Activated T-cell treated with anti-CD3 and anti-CD28 coated beads for 24 hours (primary cell): ENCODE data around the gene TPSD1.
"Not testable (repeated sequence)": the region's sequence is repeated elsewhere in the genome, so short reads cannot be mapped to it uniquely, and the experiment has no call there.

Experiments used
- DNase-seq: peaks from one replicate; pipeline ENCODE4 v3.0.0-alpha.2; 2020; ENCODE audit warnings: low read depth

Gene TPSD1

GRCh38 chr16:1220841-1221627 lies 34.8 kb upstream of the TPSD1 start:
- DNase-seq, result no peak

GRCh38 chr16:1221628-1222552 lies 34.0 kb upstream of the TPSD1 start:
- DNase-seq, result no peak

DNA sequence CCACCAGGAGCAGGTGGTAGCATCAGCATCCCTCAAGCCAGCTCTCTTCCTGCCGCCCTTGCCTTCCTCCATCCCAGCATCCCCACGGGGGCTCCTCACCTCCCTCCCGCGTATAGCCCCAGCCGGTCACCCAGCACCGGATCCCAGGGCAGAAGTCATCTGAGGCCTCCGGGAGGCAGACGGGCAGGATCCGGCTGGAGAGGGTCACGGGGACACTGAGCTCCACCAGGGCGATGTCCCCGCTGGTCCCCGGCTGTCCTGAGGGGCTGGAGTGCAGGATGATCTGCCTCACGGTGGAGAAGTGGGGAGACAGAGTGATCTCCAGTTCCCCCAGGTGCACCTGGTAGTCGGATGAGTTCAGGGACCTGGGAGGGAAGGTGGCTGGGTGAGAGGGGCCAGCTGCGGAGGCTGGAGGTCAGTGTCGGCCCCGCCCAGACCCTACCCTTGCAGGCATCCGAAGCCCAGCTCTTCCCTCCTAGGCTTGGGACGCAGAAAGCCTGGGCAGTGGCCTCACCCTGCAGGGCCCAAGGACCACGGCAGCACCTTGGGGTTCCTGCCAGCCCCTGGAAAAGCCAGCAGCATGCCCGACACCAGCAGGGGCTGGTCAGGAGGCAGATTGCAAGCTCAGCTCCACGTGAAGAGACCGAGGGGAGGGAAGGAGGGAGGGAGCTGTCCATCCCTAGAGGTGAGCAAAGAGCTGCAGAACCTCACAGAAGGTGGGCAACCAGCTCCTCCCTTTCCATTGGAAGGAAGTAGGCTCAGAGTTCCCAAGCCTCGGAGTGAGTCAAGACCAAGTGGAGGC lies 33.1 kb upstream of the TPSD1 start:
- DNase-seq, result no peak

DNA sequence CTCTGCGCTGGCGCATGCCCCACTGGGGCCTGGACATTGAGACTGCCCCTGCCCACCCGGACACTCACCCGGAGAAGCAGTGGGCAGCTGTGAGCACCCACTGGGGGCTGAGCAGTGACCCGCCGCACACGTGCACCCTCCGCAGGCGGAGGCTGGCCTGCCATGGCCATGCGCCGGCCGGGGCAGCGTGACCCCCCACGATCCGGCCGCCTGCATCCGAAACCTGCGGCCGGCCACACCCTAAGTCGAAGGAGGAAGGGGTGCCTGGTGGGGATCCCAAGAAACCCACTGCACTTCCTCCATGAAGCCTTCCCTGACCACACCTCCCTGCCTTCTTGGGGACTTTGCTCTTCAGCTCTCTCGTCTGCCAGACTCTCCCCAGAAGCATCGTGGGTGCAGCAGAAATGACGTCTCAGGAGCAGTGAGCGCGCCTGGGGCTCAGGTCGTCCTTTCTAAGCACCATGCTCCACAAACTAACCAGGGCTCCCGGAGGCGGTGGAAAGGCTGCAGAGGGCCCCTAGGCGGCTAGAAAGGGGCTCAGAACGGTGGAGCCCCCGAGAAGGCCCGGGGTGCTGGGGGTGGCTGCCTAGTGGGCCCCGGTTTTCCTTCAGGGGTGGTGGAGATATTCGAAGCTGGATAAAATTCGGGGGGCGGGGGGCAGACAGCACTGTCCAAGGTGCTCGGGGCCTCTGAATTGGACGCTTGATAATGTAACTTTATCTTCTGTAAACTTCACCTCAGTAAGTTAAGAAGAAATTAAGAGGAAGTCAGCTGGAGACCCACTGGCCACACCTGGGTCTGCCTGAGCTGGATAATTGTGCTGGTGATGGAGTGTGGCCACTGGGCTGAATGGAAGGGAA lies 32.3 kb upstream of the TPSD1 start:
- no peak for DNase-seq

DNA sequence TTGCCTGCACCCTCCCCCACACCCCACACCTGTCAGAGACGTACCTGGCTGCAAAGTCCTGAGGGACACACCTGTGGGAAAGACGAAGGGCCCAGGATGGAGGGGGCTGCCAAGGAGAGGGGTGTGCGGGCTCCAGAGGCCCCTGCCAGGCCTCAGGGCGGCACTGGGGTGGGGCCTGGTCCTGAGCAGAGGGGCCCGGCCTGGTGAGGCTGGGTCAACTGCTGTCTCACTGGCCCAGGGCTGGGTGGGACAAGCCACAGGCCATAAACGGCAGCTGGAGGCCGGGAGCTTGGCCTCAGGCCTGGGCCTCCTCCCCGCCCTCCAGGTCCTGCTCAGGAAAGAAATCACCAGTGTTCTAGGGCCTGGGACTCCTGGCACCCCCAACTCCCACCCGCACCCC lies 31.3 kb upstream of the TPSD1 start:
- no peak for DNase-seq

DNA sequence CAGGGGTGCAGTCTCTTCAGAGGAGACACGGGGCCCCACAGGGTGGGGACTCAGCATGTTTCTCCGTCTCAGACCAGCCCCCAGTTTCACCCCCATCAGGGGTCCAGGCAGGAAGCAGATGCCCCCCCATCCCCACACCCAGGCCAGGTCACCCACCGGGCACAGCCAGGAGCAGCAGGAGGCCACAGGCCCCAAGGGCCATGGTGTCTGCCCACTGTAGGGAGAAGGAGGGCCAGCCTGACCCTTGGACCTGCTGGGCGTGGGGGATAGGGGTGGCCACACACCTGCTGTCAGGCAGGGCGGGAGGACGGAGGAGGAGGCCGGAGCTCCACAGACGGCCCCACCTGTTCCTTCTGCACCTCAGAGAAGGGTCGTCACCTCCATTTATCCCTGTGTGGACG lies 30.8 kb upstream of the TPSD1 start, which contains the start of gene TPSG1:
TSS of gene TPSG1 (minus strand) at position 218 of the 401 bp plus-strand sequence. CDS start at position 202, 16 bp downstream.
- no peak for DNase-seq

- DNase-seq, result not testable (repeated sequence)
Observed at GRCh38 chr16:1225728-1226311, 30.0 kb upstream of the TPSD1 start.

GRCh38 chr16:1226692-1227091 lies 29.2 kb upstream of the TPSD1 start:
- not testable (repeated sequence) for DNase-seq

GRCh38 chr16:1228227-1228626 lies 27.6 kb upstream of the TPSD1 start:
- not testable (repeated sequence) for DNase-seq

GRCh38 chr16:1229476-1229875 lies 26.4 kb upstream of the TPSD1 start:
- not testable (repeated sequence) for DNase-seq

GRCh38 chr16:1230084-1230470 lies 25.8 kb upstream of the TPSD1 start, which contains the start of gene TPSB2:
TSS of gene TPSB2 (minus strand) at chr16:1230184. CDS start at chr16:1229951, 233 bp downstream.
- not testable (repeated sequence) for DNase-seq

DNA sequence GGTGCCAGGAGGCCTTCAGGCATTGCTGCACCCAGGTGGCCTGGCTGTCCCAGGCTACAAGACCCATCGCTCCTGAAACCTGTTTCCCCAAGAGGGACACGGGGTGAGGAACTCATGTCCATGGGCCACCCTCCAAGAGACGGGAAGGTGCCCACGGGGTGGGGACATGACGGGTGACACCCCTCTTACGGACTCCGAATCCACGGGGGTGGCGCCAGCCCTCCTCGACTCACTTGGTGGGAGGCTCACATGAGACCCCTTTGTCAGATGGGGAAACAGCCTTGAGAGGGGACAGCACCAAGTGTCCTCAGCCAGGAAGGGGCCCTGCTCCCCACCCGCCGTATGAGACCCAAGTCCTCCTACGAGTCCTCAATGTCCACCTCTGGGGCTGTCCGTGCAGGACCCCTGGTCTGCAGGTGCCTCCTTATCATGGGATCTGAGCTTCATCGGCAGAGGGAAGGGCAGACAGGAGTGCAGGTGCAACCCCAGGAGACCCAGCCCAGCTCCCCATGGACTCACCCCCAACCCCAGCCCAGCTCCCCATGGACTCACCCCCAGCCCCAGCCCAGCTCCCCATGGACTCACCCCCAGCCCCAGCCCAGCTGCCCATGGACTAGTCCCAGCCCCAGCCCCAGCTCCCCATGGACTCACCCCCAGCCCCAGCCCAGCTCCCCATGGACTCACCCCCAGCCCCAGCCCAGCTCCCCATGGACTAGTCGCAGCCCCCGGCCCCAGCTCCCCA lies 25.2 kb upstream of the TPSD1 start:
- DNase-seq, result not testable (repeated sequence)

- not testable (repeated sequence) for DNase-seq
Observed at GRCh38 chr16:1231301-1231700, 24.6 kb upstream of the TPSD1 start.

GRCh38 chr16:1232049-1232748 lies 23.7 kb upstream of the TPSD1 start:
- not testable (repeated sequence) for DNase-seq

DNA sequence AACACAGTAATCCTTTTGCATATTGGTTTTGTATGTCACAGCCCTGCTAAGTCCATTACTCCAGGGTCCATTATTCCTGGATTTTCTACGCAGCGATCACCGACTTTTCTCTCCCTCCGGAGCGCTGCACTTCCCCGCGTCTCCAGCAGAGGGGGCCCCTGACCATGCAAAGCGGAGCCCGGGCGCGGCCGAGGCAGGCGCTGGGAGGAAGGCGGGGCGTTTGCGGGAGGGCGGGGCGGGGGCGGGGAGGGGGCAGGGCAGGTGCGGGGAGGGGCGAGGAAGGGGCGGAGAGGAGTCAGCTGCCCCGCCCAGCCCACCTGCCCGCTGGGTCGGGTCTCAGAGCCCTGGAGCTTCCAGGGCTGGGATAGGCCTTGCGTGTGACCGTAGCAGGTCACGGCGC lies 19.2 kb upstream of the TPSD1 start:
- DNase-seq, result not testable (repeated sequence)

- DNase-seq, result no peak
Observed at GRCh38 chr16:1237990-1238389, 17.9 kb upstream of the TPSD1 start.

- DNase-seq, result not testable (repeated sequence)
Observed at GRCh38 chr16:1238909-1239308, 17.0 kb upstream of the TPSD1 start.

GRCh38 chr16:1239575-1239974 lies 16.3 kb upstream of the TPSD1 start:
- DNase-seq, result not testable (repeated sequence)

DNA sequence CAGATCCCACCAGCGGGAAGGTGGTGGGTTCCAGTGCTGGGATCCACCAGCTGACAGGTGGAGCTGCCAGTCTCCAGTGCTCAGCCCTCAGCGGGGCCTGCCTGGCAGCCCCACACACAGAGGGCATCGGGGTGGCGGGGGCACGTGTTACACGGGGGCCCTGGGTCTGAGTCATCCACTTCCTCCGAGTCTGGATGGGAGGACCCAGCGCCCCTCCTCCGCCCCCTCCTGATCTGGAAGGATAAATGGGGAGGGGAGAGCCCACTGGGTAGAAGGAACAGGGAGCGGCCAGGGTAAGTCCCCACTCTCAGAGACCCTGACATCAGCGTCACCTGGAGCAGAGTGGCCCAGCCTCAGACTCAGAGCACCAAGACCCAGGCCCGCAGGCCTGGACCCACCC lies 15.4 kb upstream of the TPSD1 start, which contains the start of gene TPSAB1:
TSS of gene TPSAB1 (plus strand) at position 270 of the 400 bp plus-strand sequence. CDS start 234 bp downstream, outside the sequence.
- DNase-seq, result not testable (repeated sequence)
